Ishikawa (cell line): ENCODE data around the gene DIS3L2.

Source experiments
- CEBPB ChIP-seq: IDR thresholded peaks from 2 replicates; pipeline ENCODE4 v1.6.1; 2012
- CREB1 ChIP-seq: IDR thresholded peaks from 2 replicates; pipeline ENCODE4 v1.6.1; 2012; ENCODE audit warnings: low read depth
- EGR1 ChIP-seq: IDR thresholded peaks from 2 replicates; pipeline ENCODE4 v1.6.1; 2012
- EP300 ChIP-seq: IDR thresholded peaks from 2 replicates; pipeline ENCODE4 v1.6.1; 2012; ENCODE audit warnings: borderline replicate concordance
- FOXM1 ChIP-seq: IDR thresholded peaks from 2 replicates; pipeline ENCODE4 v1.6.1; 2012; ENCODE audit warnings: low read depth, borderline replicate concordance
- MAX ChIP-seq: IDR thresholded peaks from 2 replicates; pipeline ENCODE4 v1.6.1; 2012
- NFIC ChIP-seq: IDR thresholded peaks from 2 replicates; pipeline ENCODE4 v1.6.1; 2012
- RAD21 ChIP-seq: IDR thresholded peaks from 2 replicates; pipeline ENCODE4 v1.6.1; 2012; ENCODE audit warnings: low read depth
- REST ChIP-seq: IDR thresholded peaks from 2 replicates; pipeline ENCODE4 v1.6.1; 2012; ENCODE audit warnings: low read depth, mild to moderate bottlenecking
- TAF1 ChIP-seq: IDR thresholded peaks from 2 replicates; pipeline ENCODE4 v1.6.1; 2012; ENCODE audit warnings: low read depth, mild to moderate bottlenecking
- TCF12 ChIP-seq: IDR thresholded peaks from 2 replicates; pipeline ENCODE4 v1.6.1; 2012; ENCODE audit warnings: low read depth
- TEAD4 ChIP-seq: IDR thresholded peaks from 2 replicates; pipeline ENCODE4 v1.6.1; 2012
- USF1 ChIP-seq: IDR thresholded peaks from 2 replicates; pipeline ENCODE4 v1.6.1; 2012
- YY1 ChIP-seq: IDR thresholded peaks from 2 replicates; pipeline ENCODE4 v1.6.1; 2012; ENCODE audit warnings: low read depth
- ZBTB7A ChIP-seq: IDR thresholded peaks from 2 replicates; pipeline ENCODE4 v1.6.1; 2012; ENCODE audit warnings: low read depth

DIS3L2 gene

GRCh38 chr2:232374356-232374755 is 412.8 kb downstream of the DIS3L2 start:
- TF ChIP-seq FOXM1 = no peak
- TF ChIP-seq TEAD4 = no peak
- TF ChIP-seq REST = no peak

GRCh38 chr2:232375164-232375563 is 413.7 kb downstream of the DIS3L2 start:
- TF ChIP-seq NFIC (no peak), YY1 (no peak), CREB1 (no peak), TAF1 (no peak), TEAD4 (no peak), MAX (no peak), TCF12 (peak; percentile 58; the same call in 1 of the 2 replicates), ZBTB7A (no peak), RAD21 (no peak), EP300 (peak; percentile 75; the same call in 1 of the 2 replicates), EGR1 (no peak), REST (no peak), FOXM1 (peak; percentile 49; the same call in 1 of the 2 replicates), CEBPB (no peak)

- TF ChIP-seq USF1 (no peak), TCF12 (no peak), RAD21 (no peak), TEAD4 (no peak), MAX (no peak), CREB1 (no peak), TAF1 (no peak), ZBTB7A (no peak), NFIC (no peak), EP300 (no peak), EGR1 (no peak), FOXM1 (no peak), CEBPB (no peak)
Observed at GRCh38 chr2:232376260-232376659, 414.7 kb downstream of the DIS3L2 start.

- TF ChIP-seq RAD21 (no peak), NFIC (no peak), ZBTB7A (no peak), YY1 (no peak), TEAD4 (no peak), TAF1 (no peak), TCF12 (no peak), EGR1 (no peak), REST (no peak), EP300 (no peak), FOXM1 (no peak), CEBPB (no peak), USF1 (no peak), MAX (no peak), CREB1 (no peak)
Observed at GRCh38 chr2:232376713-232377112, 415.2 kb downstream of the DIS3L2 start.
